HCT116 (cell line): ENCODE results near the gene SDC1. TPM values are rescaled to one million over a fixed set of nuclear protein-coding genes. Genes with fewer than 3 reads are reported as not detected.

Source experiments
- ATAC-seq: fragments of 200-7000 bp; cut with Tn5 transposase; 2 replicates; pipeline ENCODE4 v1.9.1; 2020; ENCODE audit warnings: mild to moderate bottlenecking, moderate library complexity
- BruUV-seq: library from RNA; stranded (reverse); fragments of 400-500 nt; replicated peaks from 2 replicates; lab custom pipeline; 2021; lab: Mats Ljungman, UMichigan
- CTCF ChIA-PET: fragments of 300-600 bp; sonication (Branson Sonifier 250); formaldehyde crosslinking; loops from one replicate; lab custom pipeline; 2021; ENCODE audit warnings: antibody characterized with exemption; lab: Charles Lee
- POLR2A ChIA-PET: fragments of 300-600, 350-600 bp; sonication (Branson Sonifier 250); formaldehyde crosslinking; loops from one replicate; lab custom pipeline; 2021; ENCODE audit warnings: antibody characterized with exemption; lab: Charles Lee
- RAD21 ChIA-PET, 2 experiments: fragments of 300-600 bp; sonication (Branson Sonifier 250); formaldehyde crosslinking; loops; one replicate each; lab custom pipeline; 2023; ENCODE audit warnings: low total read pairs in 2 of 2; ENCODE audit not compliant: uncharacterized antibody in 2 of 2, unreplicated experiment in 2 of 2, low non-redundant PET in 1 of 2; lab: Charles Lee
- DNase-seq: peaks from one replicate; pipeline ENCODE4 v3.0.0-alpha.2; 2010; ENCODE audit warnings: low read depth, low spot score
- H2AFZ ChIP-seq: fragments of 200-600 bp; shearing (Covaris generic), sonication (generic); 2 replicates; pipeline ENCODE4 v1.6.1; 2017; ENCODE audit warnings: low read depth, mixed run types, mixed read lengths, antibody characterized with exemption, low read length; ENCODE audit not compliant: poor library complexity, severe bottlenecking
- H3K27ac ChIP-seq: 2 replicates; pipeline ENCODE4 v1.5.1; 2012; ENCODE audit warnings: low read depth, low read length
- H3K27me3 ChIP-seq: fragments of 200-600 bp; sonication (generic); 2 replicates; pipeline ENCODE4 v1.6.1; 2016; ENCODE audit warnings: mixed run types, low read length, mixed read lengths; ENCODE audit not compliant: insufficient read depth
- H3K36me3 ChIP-seq, 2 experiments: fragments of 200-500 bp in 1 of 2; fragments of 200-600 bp in 1 of 2; sonication (Bioruptor generic) in 1 of 2; sonication (generic) in 1 of 2; 2 replicates each; pipeline versions ENCODE4 v1.5.1 to v1.6.1; 2014 to 2016; ENCODE audit warnings: low read length in 2 of 2, inconsistent platforms in 1 of 2, mixed read lengths in 1 of 2, mixed run types in 1 of 2; ENCODE audit not compliant: insufficient read depth in 2 of 2, control insufficient read depth in 1 of 2
- H3K4me1 ChIP-seq, 2 experiments: fragments of 200-600 bp in 1 of 2; sonication (generic) in 1 of 2; 2 replicates each; pipeline versions ENCODE4 v1.5.1 to v1.6.1; 2012 to 2017; ENCODE audit warnings: low read length in 2 of 2, inconsistent platforms in 1 of 2, mild to moderate bottlenecking in 1 of 2, mixed read lengths in 1 of 2, mixed run types in 1 of 2, moderate library complexity in 1 of 2; ENCODE audit not compliant: insufficient read depth in 2 of 2, control insufficient read depth in 1 of 2
- H3K4me2 ChIP-seq: fragments of 200-600 bp; sonication (generic); 2 replicates; pipeline ENCODE4 v1.6.1; 2017; ENCODE audit warnings: mixed run types, low read length, mixed read lengths
- H3K4me3 ChIP-seq, 2 experiments: fragments of 200-600 bp in 1 of 2; sonication (generic) in 1 of 2; replicated peaks in 1 of 2; 2 replicates each; pipeline ENCODE4 v1.5.1; 2011 to 2016; ENCODE audit warnings: low read length in 2 of 2, control low read depth in 1 of 2, low read depth in 1 of 2, mild to moderate bottlenecking in 1 of 2, mixed read lengths in 1 of 2, mixed run types in 1 of 2
- H3K79me2 ChIP-seq: fragments of 200-600 bp; sonication (generic); 2 replicates; pipeline ENCODE4 v1.6.1; 2017; ENCODE audit warnings: mild to moderate bottlenecking, mixed run types, low read length, moderate library complexity, mixed read lengths; ENCODE audit not compliant: insufficient read depth
- H3K9ac ChIP-seq: fragments of 200-600 bp; sonication (generic); 2 replicates; pipeline ENCODE4 v1.6.1; 2016; ENCODE audit warnings: low read length, mixed read lengths
- H3K9me2 ChIP-seq: fragments of 200-600 bp; sonication (generic), shearing (Covaris generic); 2 replicates; pipeline ENCODE4 v1.6.1; 2017; ENCODE audit warnings: mixed run types, mild to moderate bottlenecking, moderate library complexity; ENCODE audit not compliant: insufficient read depth
- H3K9me3 ChIP-seq, 2 experiments: fragments of 200-500 bp in 1 of 2; fragments of 200-600 bp in 1 of 2; sonication (Bioruptor generic) in 1 of 2; sonication (generic) in 1 of 2; 2 replicates each; pipeline ENCODE4 v1.6.1; 2014 to 2017; ENCODE audit warnings: low read length in 2 of 2, mixed read lengths in 2 of 2, inconsistent platforms in 1 of 2, low read depth in 1 of 2, mild to moderate bottlenecking in 1 of 2, mixed run types in 1 of 2, moderate library complexity in 1 of 2; ENCODE audit not compliant: control insufficient read depth in 1 of 2, insufficient read depth in 1 of 2
- H4K20me1 ChIP-seq: fragments of 200-600 bp; sonication (generic), shearing (Covaris generic); 2 replicates; pipeline ENCODE4 v1.6.1; 2017; ENCODE audit warnings: mixed run types, mild to moderate bottlenecking, moderate library complexity; ENCODE audit not compliant: insufficient read depth
- CBX3 ChIP-seq: IDR thresholded peaks from 2 replicates; pipeline ENCODE4 v1.6.1; 2012; ENCODE audit warnings: low read depth
- CEBPB ChIP-seq: IDR thresholded peaks from 2 replicates; pipeline ENCODE4 v1.6.1; 2012; ENCODE audit warnings: low read depth
- EGR1 ChIP-seq: IDR thresholded peaks from 2 replicates; pipeline ENCODE4 v1.6.1; 2012; ENCODE audit warnings: low read depth
- EZH2 ChIP-seq: fragments of 200-600 bp; sonication (generic); IDR thresholded peaks from 2 replicates; pipeline ENCODE4 v1.6.1; 2017; ENCODE audit warnings: antibody characterized with exemption, mixed run types
- FOSL1 ChIP-seq: IDR thresholded peaks from 2 replicates; pipeline ENCODE4 v1.6.1; 2012; ENCODE audit warnings: low read depth
- JUND ChIP-seq: IDR thresholded peaks from 2 replicates; pipeline ENCODE4 v1.6.1; 2012
- POLR2AphosphoS5 ChIP-seq: IDR thresholded peaks from 2 replicates; pipeline ENCODE4 v1.6.1; 2011; ENCODE audit warnings: mild to moderate bottlenecking, low read depth, low read length, moderate library complexity
- SRF ChIP-seq: IDR thresholded peaks from 2 replicates; pipeline ENCODE4 v1.6.1; 2012; ENCODE audit warnings: low read depth
- TCF7L2 ChIP-seq: IDR thresholded peaks from 2 replicates; pipeline ENCODE4 v1.7.0; 2011; ENCODE audit warnings: borderline replicate concordance, inconsistent platforms; ENCODE audit not compliant: insufficient read depth, insufficient read length; ENCODE audit errors: extremely low read depth
- YY1 ChIP-seq: IDR thresholded peaks from 2 replicates; pipeline ENCODE4 v1.6.1; 2011; ENCODE audit warnings: low read length, low read depth, moderate library complexity, mild to moderate bottlenecking; ENCODE audit not compliant: insufficient replicate concordance; ENCODE audit errors: extremely low read depth
- ZFX ChIP-seq: fragments of 450-650 bp; IDR thresholded peaks from 2 replicates; pipeline ENCODE4 v1.6.1; 2017
- ZNF274 ChIP-seq: fragments of 200-500 bp; sonication (Bioruptor generic); IDR thresholded peaks from 2 replicates; pipeline ENCODE4 v1.6.1; 2014; ENCODE audit warnings: mild to moderate bottlenecking, low read depth, low read length, inconsistent platforms
- intact Hi-C: fragments of 100-400 bp; cut with micrococcal nuclease; formaldehyde crosslinking; loops from 2 replicates; pipeline ENCODE4 v1.10.0; 2022
- total RNA-seq: library from RNA; stranded (reverse); gene quantifications from one replicate; pipeline ENCODE4 v1.2.1, GENCODE V29; 2021; ENCODE audit not compliant: unreplicated experiment
- TF ChIP-seq, protein P1 (sequence below): IDR thresholded peaks from 2 replicates; pipeline ENCODE4 v1.6.1; 2012
- TF ChIP-seq, protein P2 (sequence below): IDR thresholded peaks from 2 replicates; pipeline ENCODE4 v1.6.1; 2012; ENCODE audit warnings: low read depth
- TF ChIP-seq, protein P3 (sequence below): IDR thresholded peaks from 2 replicates; pipeline ENCODE4 v1.6.1; 2011; ENCODE audit warnings: mild to moderate bottlenecking, low read length, moderate library complexity; ENCODE audit not compliant: insufficient replicate concordance; ENCODE audit errors: extremely low read depth

SDC1 gene
- total RNA-seq, 1 experiment from 2014 or later: 32.0 TPM

DNA sequence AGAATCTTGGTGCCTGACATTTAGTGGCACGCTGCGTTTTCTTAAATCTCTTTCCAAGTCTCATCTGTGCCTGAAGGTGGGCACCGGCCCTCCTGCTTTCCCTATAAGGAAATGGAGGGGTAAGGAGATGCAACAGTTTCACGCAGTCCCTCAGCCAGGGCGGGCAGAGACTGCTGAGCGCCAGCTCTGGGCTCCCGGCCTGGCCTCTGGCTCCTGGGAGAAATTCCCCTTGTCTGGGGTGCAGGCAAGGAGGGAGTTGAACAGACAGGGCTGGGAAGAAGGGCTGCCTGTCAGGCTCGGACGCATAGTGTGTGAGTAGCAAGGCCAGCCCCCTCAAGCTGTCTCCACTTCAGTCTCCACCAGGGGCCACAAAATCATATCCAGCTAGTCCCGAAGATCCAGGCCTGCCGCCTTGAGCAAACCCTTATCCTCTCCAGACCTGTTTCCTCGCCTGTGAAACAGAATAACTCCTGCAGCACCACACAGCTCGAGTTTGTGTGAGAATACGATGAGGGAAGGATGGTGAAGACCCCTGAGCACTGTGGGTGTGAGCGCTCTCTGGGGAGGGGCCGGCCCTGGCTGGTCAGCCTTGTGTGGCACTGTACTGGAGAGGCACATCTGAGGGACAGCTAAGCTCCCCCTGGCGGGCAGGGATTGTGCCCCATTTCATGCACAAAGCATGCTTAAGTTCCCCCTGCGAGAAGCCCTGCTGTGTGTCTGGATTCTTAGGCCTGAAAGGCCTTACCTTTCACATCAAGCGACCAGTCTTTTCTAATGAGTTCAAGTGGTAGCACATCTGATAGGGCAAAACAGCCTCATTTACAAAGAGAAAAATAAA lies 33.8 kb downstream of the SDC1 start:
- Histone ChIP-seq H3K9ac (no peak overlapping the region), H3K27ac (no peak overlapping the region), H3K36me3 (no peaks in the 10 kb centered on the region), H2AFZ (no peak overlapping the region), H3K4me2 (no peak overlapping the region), H3K9me3 (no peaks in the 10 kb centered on the region), H3K4me1 (peaks cover 3 to 16% of the 10 kb centered on the region in 2 experiments; a peak in 3 of 4 replicates), H3K79me2 (no peaks in the 10 kb centered on the region), H3K4me3 (no peak overlapping the region), H3K9me2 (no peaks in the 10 kb centered on the region), H4K20me1 (no peaks in the 10 kb centered on the region), H3K27me3 (no peaks in the 10 kb centered on the region)
- POLR2A ChIA-PET: no interaction called here
- BruUV-seq: no TSS peak
- intact Hi-C loops: no loop called here
- TF ChIP-seq CEBPB (no peak), JUND (no peak), TCF7L2 (no peak), ZFX (no peak), EGR1 (no peak), YY1 (no peak), SRF (no peak), ZNF274 (no peak), CBX3 (no peak), POLR2AphosphoS5 (no peak), EZH2 (no peak), FOSL1 (no peak)
- TF ChIP-seq, protein P1, sequence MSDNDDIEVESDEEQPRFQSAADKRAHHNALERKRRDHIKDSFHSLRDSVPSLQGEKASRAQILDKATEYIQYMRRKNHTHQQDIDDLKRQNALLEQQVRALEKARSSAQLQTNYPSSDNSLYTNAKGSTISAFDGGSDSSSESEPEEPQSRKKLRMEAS: no peak
- TF ChIP-seq, protein P2, sequence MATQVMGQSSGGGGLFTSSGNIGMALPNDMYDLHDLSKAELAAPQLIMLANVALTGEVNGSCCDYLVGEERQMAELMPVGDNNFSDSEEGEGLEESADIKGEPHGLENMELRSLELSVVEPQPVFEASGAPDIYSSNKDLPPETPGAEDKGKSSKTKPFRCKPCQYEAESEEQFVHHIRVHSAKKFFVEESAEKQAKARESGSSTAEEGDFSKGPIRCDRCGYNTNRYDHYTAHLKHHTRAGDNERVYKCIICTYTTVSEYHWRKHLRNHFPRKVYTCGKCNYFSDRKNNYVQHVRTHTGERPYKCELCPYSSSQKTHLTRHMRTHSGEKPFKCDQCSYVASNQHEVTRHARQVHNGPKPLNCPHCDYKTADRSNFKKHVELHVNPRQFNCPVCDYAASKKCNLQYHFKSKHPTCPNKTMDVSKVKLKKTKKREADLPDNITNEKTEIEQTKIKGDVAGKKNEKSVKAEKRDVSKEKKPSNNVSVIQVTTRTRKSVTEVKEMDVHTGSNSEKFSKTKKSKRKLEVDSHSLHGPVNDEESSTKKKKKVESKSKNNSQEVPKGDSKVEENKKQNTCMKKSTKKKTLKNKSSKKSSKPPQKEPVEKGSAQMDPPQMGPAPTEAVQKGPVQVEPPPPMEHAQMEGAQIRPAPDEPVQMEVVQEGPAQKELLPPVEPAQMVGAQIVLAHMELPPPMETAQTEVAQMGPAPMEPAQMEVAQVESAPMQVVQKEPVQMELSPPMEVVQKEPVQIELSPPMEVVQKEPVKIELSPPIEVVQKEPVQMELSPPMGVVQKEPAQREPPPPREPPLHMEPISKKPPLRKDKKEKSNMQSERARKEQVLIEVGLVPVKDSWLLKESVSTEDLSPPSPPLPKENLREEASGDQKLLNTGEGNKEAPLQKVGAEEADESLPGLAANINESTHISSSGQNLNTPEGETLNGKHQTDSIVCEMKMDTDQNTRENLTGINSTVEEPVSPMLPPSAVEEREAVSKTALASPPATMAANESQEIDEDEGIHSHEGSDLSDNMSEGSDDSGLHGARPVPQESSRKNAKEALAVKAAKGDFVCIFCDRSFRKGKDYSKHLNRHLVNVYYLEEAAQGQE: no peak
- TF ChIP-seq, protein P3, sequence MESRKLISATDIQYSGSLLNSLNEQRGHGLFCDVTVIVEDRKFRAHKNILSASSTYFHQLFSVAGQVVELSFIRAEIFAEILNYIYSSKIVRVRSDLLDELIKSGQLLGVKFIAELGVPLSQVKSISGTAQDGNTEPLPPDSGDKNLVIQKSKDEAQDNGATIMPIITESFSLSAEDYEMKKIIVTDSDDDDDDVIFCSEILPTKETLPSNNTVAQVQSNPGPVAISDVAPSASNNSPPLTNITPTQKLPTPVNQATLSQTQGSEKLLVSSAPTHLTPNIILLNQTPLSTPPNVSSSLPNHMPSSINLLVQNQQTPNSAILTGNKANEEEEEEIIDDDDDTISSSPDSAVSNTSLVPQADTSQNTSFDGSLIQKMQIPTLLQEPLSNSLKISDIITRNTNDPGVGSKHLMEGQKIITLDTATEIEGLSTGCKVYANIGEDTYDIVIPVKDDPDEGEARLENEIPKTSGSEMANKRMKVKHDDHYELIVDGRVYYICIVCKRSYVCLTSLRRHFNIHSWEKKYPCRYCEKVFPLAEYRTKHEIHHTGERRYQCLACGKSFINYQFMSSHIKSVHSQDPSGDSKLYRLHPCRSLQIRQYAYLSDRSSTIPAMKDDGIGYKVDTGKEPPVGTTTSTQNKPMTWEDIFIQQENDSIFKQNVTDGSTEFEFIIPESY: no peak
- RAD21 ChIA-PET: interaction anchor here in 1 of 2 experiments (0.6 kb wide), 1 partner anchor 401 kb away, joined by 4 read pairs; no protein-coding TSS in a partner anchor
- ATAC-seq (no peak), DNase-seq (no peak)
- CTCF ChIA-PET: no interaction called here
